Heart right ventricle (tissue), 16 donors: Measurements from ENCODE around the gene STAM2. TPM values are rescaled to one million over a fixed set of nuclear protein-coding genes. Genes with fewer than 3 reads are reported as not detected.

Experiments used
- ATAC-seq, 8 donors: fragments of 200-7000 bp; cut with Tn5 transposase; one replicate each; pipeline ENCODE4 v1.9.1; 2020; ENCODE audit warnings: mild to moderate bottlenecking in 8 of 8, moderate library complexity in 8 of 8, moderate number of reproducible peaks in 1 of 8
- DNase-seq, 2 donors: peaks; one replicate each; pipeline ENCODE4 v3.0.0-alpha.2; 2020
- H3K27ac ChIP-seq, 10 donors: fragments of 200-600 bp; sonication (generic) in 2 of 10; one replicate each; pipeline versions ENCODE4 v1.5.0 to v1.8.0; 2020 to 2022; ENCODE audit warnings: mild to moderate bottlenecking in 3 of 10
- H3K27me3 ChIP-seq, 7 donors: fragments of 200-600 bp; one replicate each; pipeline ENCODE4 v1.8.0; 2021 to 2022; ENCODE audit warnings: mild to moderate bottlenecking in 2 of 7
- H3K36me3 ChIP-seq, 9 donors: fragments of 200-600 bp; sonication (generic) in 1 of 9; one replicate each; pipeline versions ENCODE4 v1.5.0 to v1.8.0; 2020 to 2022; ENCODE audit warnings: mild to moderate bottlenecking in 2 of 9
- H3K4me1 ChIP-seq, 9 donors: fragments of 200-600 bp; sonication (generic) in 1 of 9; one replicate each; pipeline versions ENCODE4 v1.5.0 to v1.8.0; 2020 to 2022; ENCODE audit warnings: mild to moderate bottlenecking in 4 of 9
- H3K4me3 ChIP-seq, 10 donors: fragments of 200-600 bp; sonication (generic) in 2 of 10; one replicate each; pipeline versions ENCODE4 v1.5.0 to v1.8.0; 2020 to 2022; ENCODE audit warnings: mild to moderate bottlenecking in 7 of 10, moderate library complexity in 2 of 10
- H3K9me3 ChIP-seq, 11 donors: fragments of 200-600 bp in 10 of 11; sonication (generic) in 2 of 11; one replicate each; pipeline versions ENCODE4 v1.5.0 to v1.8.0; 2013 to 2022; ENCODE audit warnings: mild to moderate bottlenecking in 2 of 11, control low read depth in 1 of 11, moderate library complexity in 1 of 11
- WGBS, 2 donors: extraction: QIAGEN DNeasy Blood & Tissue Kit; methylation state at CpG; one replicate each; pipeline ENCODE4 v1.1.7; 2013; ENCODE audit warnings: inconsistent platforms in 1 of 2; 5-methylcytosine and 5-hydroxymethylcytosine counted together
- intact Hi-C, 10 donors: fragments of 100-400 bp; cut with DNase I; formaldehyde crosslinking; loops; one replicate each; pipeline versions ENCODE4 v1.11.1 to v1.14.2; 2022
- polyA plus RNA-seq, 2 donors: library from polyadenylated mRNA; stranded (reverse); fragments of 200-250 nt; gene quantifications; one replicate each; pipeline ENCODE4 v1.2.3, GENCODE V29; 2013
- total RNA-seq, 10 donors: library from RNA; stranded (reverse); fragmentation: NEBNext Ultra II Directional in 3 of 10; extraction: Animal tissue kit (Norgen Biotek cat#: 25700) in 3 of 10; gene quantifications; one replicate each; pipeline versions ENCODE4 v1.2.1 to v1.2.4, GENCODE V29; 2021 to 2023
- TF ChIP-seq, protein P1 (sequence below), 9 donors: fragments of 200-600 bp; sonication (generic) in 2 of 9; IDR thresholded peaks; one replicate each; pipeline versions ENCODE4 v1.5.0 to v1.8.0; 2021 to 2022; ENCODE audit warnings: antibody characterized with exemption in 9 of 9, mild to moderate bottlenecking in 5 of 9, moderate library complexity in 1 of 9
- donor health status: Arrhythmogenic right ventricular cardiomyopathy.
- donor health status: ischemic (EF 13 %, LVEDD 7.1; RV severe dilation, severe dysfunction).
- donor health status: healthy with polysubstance abuse.
- donor health status: DM: no; HTN: yes; CAD: no.
- donor health status: DM: no; HTN: no; CAD: no.
- donor health status: ischemic (EF 25% LVEDD 6.9; RV normal size, moderate dysfunction).
- donor health status: ischemic (EF 25% LVEDD 5.7; RV mildly dilated, moderate dysfunction).
- donor health status: healthy.
- donor health status: DM: yes; HTN: yes; CAD: no.
- donor health status: Ischemic cardiomyopathy.
- donor health status: ischemic (EF 35%, LVEDD 5.7; RV mildly dilated, moderate dysfunction).
- donor health status: nonischemic (EF 11% LVEDD 7.7; RV severe dilation, severe dysfunction).
- donor health status: DM: yes; HTN: yes; CAD: no.
- donor health status: PGD.
- donor health status: ischemic (EF 29% LVEDD 5.4; RV normal size, mild dysfunction).
- donor health status: nonischemic (EF 23%, LVEDD 6.1; RV moderate dilation, normal function).

STAM2 gene
- total and polyA plus RNA-seq, 12 donors = 6.9 to 35.9 (median 25.0) TPM

DNA sequence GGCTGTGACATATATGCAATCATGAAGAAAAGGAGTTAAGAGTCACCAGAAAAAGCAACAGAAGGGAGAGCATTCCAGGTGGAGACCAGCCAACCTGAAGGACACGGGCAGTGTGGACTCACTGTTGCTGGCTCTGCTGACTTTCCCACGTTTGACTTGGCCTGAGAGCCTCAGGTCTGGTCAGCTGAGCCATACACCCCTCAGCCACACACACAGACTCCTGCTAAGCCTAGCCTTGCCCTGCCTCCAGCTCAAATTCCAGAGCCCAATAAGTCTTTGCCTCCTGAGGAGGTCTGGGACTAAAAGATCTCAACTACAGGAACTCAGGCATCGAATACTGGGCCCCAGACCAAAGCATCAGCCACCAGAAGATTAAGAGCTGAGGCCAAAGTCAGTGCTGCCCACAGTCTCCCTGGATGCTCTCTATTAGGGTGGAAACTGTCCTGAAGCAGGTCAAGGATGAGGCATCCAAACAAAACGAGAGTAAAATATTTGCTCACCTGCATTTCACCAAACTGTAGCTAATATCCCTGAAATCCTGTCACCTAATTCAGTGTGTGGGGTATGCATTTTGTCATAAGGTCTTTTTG is 100.0 kb downstream of the STAM2 start:
- H3K9me3 ChIP-seq = no peaks in the 10 kb centered on the region
- WGBS, 2 donors = 38 to 45% methylated on average over 4 of the region's 4 CpGs
- peaks cover 0 to 7% (median 0%) of the 10 kb centered on the region in 9 donors for H3K4me1 ChIP-seq
- no peaks in the 10 kb centered on the region for H3K27me3 ChIP-seq
- ATAC-seq = peak in 4 of 8 donors; percentile 62 to 67 (median 64)
- no peaks in the 10 kb centered on the region for H3K36me3 ChIP-seq
- intact Hi-C loops = no loop called here
- TF ChIP-seq, protein P1, sequence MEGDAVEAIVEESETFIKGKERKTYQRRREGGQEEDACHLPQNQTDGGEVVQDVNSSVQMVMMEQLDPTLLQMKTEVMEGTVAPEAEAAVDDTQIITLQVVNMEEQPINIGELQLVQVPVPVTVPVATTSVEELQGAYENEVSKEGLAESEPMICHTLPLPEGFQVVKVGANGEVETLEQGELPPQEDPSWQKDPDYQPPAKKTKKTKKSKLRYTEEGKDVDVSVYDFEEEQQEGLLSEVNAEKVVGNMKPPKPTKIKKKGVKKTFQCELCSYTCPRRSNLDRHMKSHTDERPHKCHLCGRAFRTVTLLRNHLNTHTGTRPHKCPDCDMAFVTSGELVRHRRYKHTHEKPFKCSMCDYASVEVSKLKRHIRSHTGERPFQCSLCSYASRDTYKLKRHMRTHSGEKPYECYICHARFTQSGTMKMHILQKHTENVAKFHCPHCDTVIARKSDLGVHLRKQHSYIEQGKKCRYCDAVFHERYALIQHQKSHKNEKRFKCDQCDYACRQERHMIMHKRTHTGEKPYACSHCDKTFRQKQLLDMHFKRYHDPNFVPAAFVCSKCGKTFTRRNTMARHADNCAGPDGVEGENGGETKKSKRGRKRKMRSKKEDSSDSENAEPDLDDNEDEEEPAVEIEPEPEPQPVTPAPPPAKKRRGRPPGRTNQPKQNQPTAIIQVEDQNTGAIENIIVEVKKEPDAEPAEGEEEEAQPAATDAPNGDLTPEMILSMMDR (IDR thresholded peaks at IDR 0.05) = no peak
- H3K4me3 ChIP-seq = no peak overlapping the region
- DNase-seq = no peak
- H3K27ac ChIP-seq = no peak overlapping the region

DNA sequence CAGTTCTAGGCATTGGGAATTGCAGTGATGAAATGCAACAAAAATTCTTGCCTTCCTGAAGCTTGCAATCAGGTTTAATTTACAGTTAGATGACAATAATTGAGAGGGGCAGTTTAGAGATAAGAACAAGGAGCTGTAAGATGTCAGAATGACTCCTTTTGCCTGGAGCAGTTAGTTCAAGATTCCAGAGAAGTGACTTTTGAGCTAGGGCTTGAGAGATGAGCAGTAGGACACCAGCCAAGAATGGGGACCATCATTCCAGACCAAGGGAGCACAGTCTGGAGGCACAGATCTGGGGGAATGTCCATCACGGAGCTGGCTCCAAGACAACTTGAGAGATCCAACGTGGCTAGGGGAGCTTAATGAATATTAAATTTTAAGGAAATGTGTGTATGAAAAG is 103.6 kb downstream of the STAM2 start:
- no peaks in the 10 kb centered on the region for H3K27me3 ChIP-seq
- H3K9me3 ChIP-seq = no peaks in the 10 kb centered on the region
- H3K27ac ChIP-seq = no peak overlapping the region
- TF ChIP-seq, protein P1 (IDR thresholded peaks at IDR 0.05) = no peak
- no peak overlapping the region for H3K4me3 ChIP-seq
- intact Hi-C loops = no loop called here
- ATAC-seq (no peak), DNase-seq (no peak)
- peaks cover 0 to 7% (median 0%) of the 10 kb centered on the region in 9 donors for H3K4me1 ChIP-seq
- WGBS, 2 donors = 80 to 81% methylated on average over 2 of the region's 2 CpGs
- no peaks in the 10 kb centered on the region for H3K36me3 ChIP-seq

- no peaks in the 10 kb centered on the region for H3K9me3 ChIP-seq
- peaks cover 0 to 7% (median 0%) of the 10 kb centered on the region in 9 donors for H3K4me1 ChIP-seq
- H3K27me3 ChIP-seq = no peaks in the 10 kb centered on the region
- TF ChIP-seq, protein P1 (IDR thresholded peaks at IDR 0.05) = no peak
- H3K4me3 ChIP-seq = no peak overlapping the region
- no peaks in the 10 kb centered on the region for H3K36me3 ChIP-seq
- intact Hi-C loops = no loop called here
- H3K27ac ChIP-seq = no peak overlapping the region
- no peak for ATAC-seq
- WGBS, 2 donors = 83 to 95% methylated on average over 1 of the region's 1 CpG
- DNase-seq = no peak
These were observed 104.0 kb downstream of the STAM2 start for GRCh38 chr2:152071518-152071917.

DNA sequence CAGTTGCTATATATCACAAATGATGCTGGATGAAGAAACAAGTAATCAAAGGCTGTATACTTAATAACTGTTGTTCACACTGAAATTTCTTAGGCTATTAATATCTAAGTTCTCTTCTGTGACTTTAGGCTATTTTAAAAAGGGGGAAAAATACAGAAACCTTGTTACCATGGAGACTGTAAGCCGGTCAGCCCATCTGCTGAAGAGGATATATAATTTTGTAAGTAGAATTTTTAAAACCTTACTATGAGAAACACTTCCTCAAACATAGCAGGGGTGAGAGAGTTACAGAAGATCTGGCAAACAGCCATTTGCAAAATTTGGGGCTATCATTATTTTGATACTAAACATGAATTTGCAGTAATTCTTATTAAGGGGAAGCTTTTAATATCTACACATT is 104.5 kb downstream of the STAM2 start:
- intact Hi-C loops = no loop called here
- H3K27ac ChIP-seq = no peak overlapping the region
- WGBS, 2 donors = 57 to 64% methylated on average over 1 of the region's 1 CpG
- H3K36me3 ChIP-seq = no peaks in the 10 kb centered on the region
- H3K4me1 ChIP-seq = peaks cover 0 to 7% (median 0%) of the 10 kb centered on the region in 9 donors
- no peaks in the 10 kb centered on the region for H3K27me3 ChIP-seq
- H3K4me3 ChIP-seq = no peak overlapping the region
- H3K9me3 ChIP-seq = no peaks in the 10 kb centered on the region
- DNase-seq (no peak), ATAC-seq (no peak)
- TF ChIP-seq, protein P1 (IDR thresholded peaks at IDR 0.05) = no peak
